ENCODE data around the gene PTPN22. TPM values are rescaled to one million over a fixed set of nuclear protein-coding genes. Genes with fewer than 3 reads are reported as not detected.
A peak's percentile ranks its signal among the peaks of the same experiment; 100 is the strongest.

The PTPN22 gene
- total RNA-seq, 2 experiments from 2014 or later = 28.3 to 30.2 TPM

DNA sequence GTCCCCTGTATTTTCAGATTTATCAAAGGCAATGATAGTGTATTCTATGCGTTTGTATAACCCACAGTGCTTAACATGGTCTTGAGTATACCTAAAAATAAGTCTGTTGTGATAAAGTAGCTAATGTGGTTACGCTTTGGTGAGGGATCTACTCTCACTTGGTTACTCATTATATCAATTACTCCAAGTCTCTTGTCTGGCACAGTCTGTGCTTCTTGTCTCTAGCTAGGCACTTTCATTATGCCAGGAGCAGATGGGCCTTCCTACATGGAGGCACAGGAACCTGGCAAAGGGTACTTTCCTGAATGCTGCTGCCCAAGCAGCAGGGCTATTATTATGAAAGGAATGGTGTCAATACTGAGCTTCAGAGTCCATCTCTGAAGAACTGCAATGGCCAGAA is 4.2 kb upstream of the PTPN22 start:
- intact Hi-C loops (cut with DNase I, micrococcal nuclease) = loop anchor here in 1 of 2 experiments (10.0 kb wide), 1 partner anchor 461 kb away; no protein-coding TSS in a partner anchor
- peaks cover 68% of the 10 kb centered on the region for H3K4me1 Mint-ChIP-seq (ENCODE audit: low read depth)

DNA sequence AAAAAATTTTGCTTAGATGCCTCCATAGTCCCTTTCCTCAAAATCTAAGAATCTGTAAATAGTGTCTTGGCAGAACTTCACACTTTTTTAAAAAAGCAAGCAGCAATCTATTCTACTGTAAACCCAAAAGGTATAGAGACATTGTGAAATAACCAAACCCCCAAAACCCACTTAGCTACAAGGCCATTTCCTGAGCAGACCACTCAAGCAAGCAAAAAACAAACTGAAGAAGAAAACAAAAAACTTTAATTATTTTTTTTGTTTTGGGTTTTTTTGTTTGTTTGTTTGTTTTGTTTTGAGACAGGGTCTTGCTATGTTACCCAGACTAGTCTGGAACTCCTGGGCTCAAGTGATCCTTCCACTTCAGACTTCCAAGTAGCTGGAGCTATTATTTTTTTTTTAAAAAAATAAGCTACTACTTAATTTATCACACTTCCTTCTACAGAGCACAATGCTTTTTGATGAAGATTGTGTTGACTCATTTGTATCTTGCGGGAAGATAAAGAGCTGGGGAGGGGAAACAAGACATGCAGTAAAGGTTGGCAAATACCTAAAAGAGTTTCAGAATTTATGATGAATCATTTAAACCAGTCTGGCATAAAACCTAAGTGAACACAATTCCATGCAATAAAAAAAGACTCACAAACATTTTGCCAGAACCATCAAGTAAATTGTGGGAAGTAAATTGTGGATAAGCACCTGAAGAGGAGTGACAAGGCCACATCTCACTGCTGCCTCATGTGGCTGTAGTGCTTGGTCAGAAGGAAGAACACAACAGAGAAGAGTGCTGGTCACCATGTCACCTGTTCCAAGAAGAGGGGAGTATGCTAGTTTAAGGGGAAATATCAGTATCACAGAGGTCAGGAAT is 2.7 kb upstream of the PTPN22 start:
- no peak overlapping the region for H3K4me3 Mint-ChIP-seq
- peaks cover 66% of the 10 kb centered on the region for H3K4me1 Mint-ChIP-seq (ENCODE audit: low read depth)
- Histone ChIP-seq H3K4me1 (ENCODE audit: insufficient read depth, low read length) (peaks cover 30% of the 10 kb centered on the region), H3K27ac (ENCODE audit: low read depth in 1 of 2, low read length in 2 of 2) (no peak overlapping the region), H3K9me3 (ENCODE audit: control insufficient read depth in 1 of 2, insufficient read depth in 1 of 2, low read length in 2 of 2) (no peaks in the 10 kb centered on the region), H3K4me3 (ENCODE audit: low read length) (no peak overlapping the region), H3K27me3 (ENCODE audit: control insufficient read depth in 1 of 2, insufficient read depth in 2 of 2, low read length in 2 of 2) (no peaks in the 10 kb centered on the region), H3K36me3 (ENCODE audit: insufficient read depth, low read length) (no peaks in the 10 kb centered on the region)
- no peaks in the 10 kb centered on the region for H3K27me3 Mint-ChIP-seq
- TF ChIP-seq, protein P1, sequence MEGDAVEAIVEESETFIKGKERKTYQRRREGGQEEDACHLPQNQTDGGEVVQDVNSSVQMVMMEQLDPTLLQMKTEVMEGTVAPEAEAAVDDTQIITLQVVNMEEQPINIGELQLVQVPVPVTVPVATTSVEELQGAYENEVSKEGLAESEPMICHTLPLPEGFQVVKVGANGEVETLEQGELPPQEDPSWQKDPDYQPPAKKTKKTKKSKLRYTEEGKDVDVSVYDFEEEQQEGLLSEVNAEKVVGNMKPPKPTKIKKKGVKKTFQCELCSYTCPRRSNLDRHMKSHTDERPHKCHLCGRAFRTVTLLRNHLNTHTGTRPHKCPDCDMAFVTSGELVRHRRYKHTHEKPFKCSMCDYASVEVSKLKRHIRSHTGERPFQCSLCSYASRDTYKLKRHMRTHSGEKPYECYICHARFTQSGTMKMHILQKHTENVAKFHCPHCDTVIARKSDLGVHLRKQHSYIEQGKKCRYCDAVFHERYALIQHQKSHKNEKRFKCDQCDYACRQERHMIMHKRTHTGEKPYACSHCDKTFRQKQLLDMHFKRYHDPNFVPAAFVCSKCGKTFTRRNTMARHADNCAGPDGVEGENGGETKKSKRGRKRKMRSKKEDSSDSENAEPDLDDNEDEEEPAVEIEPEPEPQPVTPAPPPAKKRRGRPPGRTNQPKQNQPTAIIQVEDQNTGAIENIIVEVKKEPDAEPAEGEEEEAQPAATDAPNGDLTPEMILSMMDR (IDR thresholded peaks at IDR 0.05) = no peak
- DNase-seq (peak in 3 of 14 experiments; percentile 46 to 55 (median 54)), ATAC-seq (ENCODE audit: poor library complexity) (no peak)
- peaks cover 6% of the 10 kb centered on the region for H3K36me3 Mint-ChIP-seq (ENCODE audit: low read depth)
- ChIA-PET POLR2A (interaction anchor here (0.7 to 1.3 kb wide), 3 partner anchors 30 to 65 kb away, joined by 3 to 10 read pairs (median 3); partner anchors contain the start of gene AP4B1), CTCF (interaction anchor here (0.5 to 1.1 kb wide), 3 partner anchors 17 to 38 kb away, joined by 3 to 5 read pairs (median 4); partner anchors contain the start of genes AP4B1 and DCLRE1B)
- no peaks in the 10 kb centered on the region for H3K9me3 Mint-ChIP-seq
- peak overlapping the region; percentile 67 for H3K27ac Mint-ChIP-seq
- intact Hi-C loops (cut with DNase I, micrococcal nuclease) = loop anchor here (5.0 to 10.0 kb wide), 3 partner anchors 58 to 459 kb away; no protein-coding TSS in a partner anchor

More for the DNA sequence above, 4.2 kb upstream of the PTPN22 start:
- peak overlapping the region; percentile 33 for H3K27ac Mint-ChIP-seq
- peaks cover 6% of the 10 kb centered on the region for H3K36me3 Mint-ChIP-seq (ENCODE audit: low read depth)
- H3K4me3 Mint-ChIP-seq = no peak overlapping the region
- Histone ChIP-seq H3K9me3 (ENCODE audit: control insufficient read depth in 1 of 2, insufficient read depth in 1 of 2, low read length in 2 of 2) (no peaks in the 10 kb centered on the region), H3K27ac (ENCODE audit: low read depth in 1 of 2, low read length in 2 of 2) (no peak overlapping the region), H3K4me1 (ENCODE audit: insufficient read depth, low read length) (peaks cover 20% of the 10 kb centered on the region), H3K27me3 (ENCODE audit: control insufficient read depth in 1 of 2, insufficient read depth in 2 of 2, low read length in 2 of 2) (no peaks in the 10 kb centered on the region), H3K36me3 (ENCODE audit: insufficient read depth, low read length) (no peaks in the 10 kb centered on the region), H3K4me3 (ENCODE audit: low read length) (no peak overlapping the region)
- CTCF ChIA-PET = no interaction called here
- DNase-seq (no peak), ATAC-seq (ENCODE audit: poor library complexity) (no peak)
- TF ChIP-seq, protein P1 (IDR thresholded peaks at IDR 0.05) = no peak
- H3K27me3 Mint-ChIP-seq = no peaks in the 10 kb centered on the region
- no peaks in the 10 kb centered on the region for H3K9me3 Mint-ChIP-seq
- POLR2A ChIA-PET = interaction anchor here (0.6 to 1.0 kb wide), 4 partner anchors 11 to 29 kb away, joined by 4 to 5 read pairs (median 4); partner anchors contain the start of genes AP4B1, BCL2L15 and DCLRE1B

DNA sequence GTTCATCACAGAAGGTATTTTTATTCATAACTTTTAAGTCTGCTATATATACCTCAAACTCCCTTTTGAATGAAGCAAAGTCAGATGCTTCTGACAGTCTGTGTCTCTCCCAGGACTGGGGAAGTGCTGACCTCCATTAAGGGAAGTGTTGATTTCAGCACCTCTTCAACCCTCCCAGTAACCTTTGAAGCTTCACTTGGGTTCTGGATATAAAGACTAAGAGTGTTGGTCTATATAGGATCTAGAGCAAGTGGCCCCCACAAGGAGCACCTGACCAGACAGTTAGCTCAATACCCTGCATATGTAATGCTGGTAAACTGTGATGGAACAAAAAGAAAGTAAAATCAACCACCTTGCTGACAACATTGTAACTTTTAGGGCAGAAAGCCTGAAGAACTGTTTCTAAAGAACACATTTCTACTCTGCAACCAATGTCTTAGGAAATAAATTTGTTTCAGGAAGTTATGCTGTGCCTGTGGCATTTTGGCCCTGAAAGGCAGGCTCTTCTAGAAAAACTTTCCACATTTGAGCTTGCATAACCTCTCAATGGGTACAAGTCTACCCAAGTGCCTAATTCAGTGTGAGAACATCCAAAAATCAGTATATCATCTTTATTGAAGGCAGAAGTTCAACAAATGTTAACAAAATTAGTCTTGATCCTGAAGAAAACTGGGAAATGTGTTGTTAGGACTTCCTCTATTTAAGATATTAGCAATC is 865 bp upstream of the PTPN22 start:
- ATAC-seq (ENCODE audit: poor library complexity) (peak; percentile 22), DNase-seq (peak in 3 of 14 experiments; percentile 51 to 53 (median 51))
- TF ChIP-seq, protein P1 (IDR thresholded peaks at IDR 0.05) = no peak
- Histone ChIP-seq H3K4me1 (ENCODE audit: insufficient read depth, low read length) (peaks cover 38% of the 10 kb centered on the region), H3K27ac (ENCODE audit: low read depth in 1 of 2, low read length in 2 of 2) (peak overlapping the region; percentile 75 to 78), H3K36me3 (ENCODE audit: insufficient read depth, low read length) (no peaks in the 10 kb centered on the region), H3K9me3 (ENCODE audit: control insufficient read depth in 1 of 2, insufficient read depth in 1 of 2, low read length in 2 of 2) (no peaks in the 10 kb centered on the region), H3K4me3 (ENCODE audit: low read length) (peak overlapping the region; percentile 55), H3K27me3 (ENCODE audit: control insufficient read depth in 1 of 2, insufficient read depth in 2 of 2, low read length in 2 of 2) (no peaks in the 10 kb centered on the region)
- Mint-ChIP-seq H3K36me3 (ENCODE audit: low read depth) (peaks cover 15% of the 10 kb centered on the region), H3K4me1 (ENCODE audit: low read depth) (peaks cover 71% of the 10 kb centered on the region), H3K27me3 (no peaks in the 10 kb centered on the region), H3K4me3 (peak overlapping the region; percentile 90), H3K9me3 (no peaks in the 10 kb centered on the region), H3K27ac (peak overlapping the region; percentile 94)
- intact Hi-C loops (cut with DNase I, micrococcal nuclease) = loop anchor here (5.0 to 10.0 kb wide), 3 partner anchors 60 to 458 kb away; no protein-coding TSS in a partner anchor
- CTCF ChIA-PET = interaction anchor here (1.2 kb wide), 1 partner anchor 32 kb away, joined by 4 read pairs; the partner anchor contains the start of genes AP4B1 and DCLRE1B
- POLR2A ChIA-PET = interaction anchor here (0.9 to 1.5 kb wide), 7 partner anchors 9 to 104 kb away, joined by 3 to 6 read pairs (median 5); partner anchors contain the start of genes AP4B1, HIPK1 and RSBN1
